Measurements from ENCODE around the gene BCL2.

The BCL2 gene

DNA sequence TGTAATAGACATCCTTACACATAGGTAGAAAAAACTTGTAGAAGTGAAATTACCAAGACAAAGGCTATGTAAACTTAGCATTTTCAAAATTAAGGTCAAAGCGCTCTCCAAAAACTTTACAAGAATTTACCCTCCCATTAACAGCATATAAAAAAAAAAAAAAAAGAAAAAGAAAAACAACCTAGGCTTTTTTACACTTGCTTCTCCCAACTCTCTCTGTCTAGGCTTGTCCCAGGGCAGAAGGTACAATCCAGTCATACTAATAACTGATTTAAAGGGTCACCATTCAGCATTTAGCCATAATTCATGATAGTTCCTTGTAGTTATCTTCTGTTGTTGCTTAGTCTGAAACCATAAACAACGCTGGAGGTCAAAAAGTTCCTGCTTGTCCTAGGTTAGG lies 130.5 kb downstream of the BCL2 start:
- Mint-ChIP-seq H3K9me3 (peaks cover 0 to 2% of the 10 kb centered on the region in 2 donors), H3K36me3 (peaks cover 35 to 56% of the 10 kb centered on the region in 2 donors), H3K4me1 (peaks cover 63 to 87% of the 10 kb centered on the region in 2 donors), H3K27ac (peak overlapping the region; percentile 42), H3K27me3 (no peaks in the 10 kb centered on the region), H3K4me3 (no peak overlapping the region)
- DNase-seq (no peak), ATAC-seq (replicated peaks) (no peak)

DNA sequence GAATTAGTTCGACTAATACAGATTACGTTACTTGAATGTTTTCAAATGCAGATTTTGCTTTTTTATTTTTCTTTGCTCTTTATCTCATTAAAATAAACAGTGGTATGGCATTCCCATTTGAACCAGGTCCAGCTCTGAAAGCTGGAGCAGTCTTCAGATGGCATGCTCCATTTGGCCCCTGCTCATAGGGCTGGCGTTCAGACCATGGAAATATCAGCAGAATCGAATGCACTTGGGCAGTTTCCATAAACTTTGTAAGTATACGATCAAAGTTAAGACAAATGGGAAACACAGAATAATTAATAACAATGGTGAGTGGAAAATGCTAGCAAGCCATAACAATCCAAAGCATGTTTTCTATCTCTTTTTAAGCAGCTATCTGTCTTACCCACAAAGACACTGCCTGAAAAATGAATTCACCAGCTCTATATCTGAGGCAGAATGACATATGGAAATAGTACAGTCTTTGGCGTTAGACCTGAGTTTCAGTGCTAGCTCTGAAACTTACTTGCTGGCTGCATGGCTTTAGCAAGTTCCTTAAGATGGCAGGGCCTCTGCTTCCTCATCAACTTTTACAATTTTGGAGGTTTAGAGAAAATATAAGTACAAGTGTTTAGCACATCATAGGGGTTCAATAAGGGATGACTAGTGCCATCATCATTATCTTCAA lies 131.6 kb downstream of the BCL2 start:
- DNase-seq (no peak), ATAC-seq (replicated peaks) (no peak)
- Mint-ChIP-seq H3K36me3 (peaks cover 39 to 62% of the 10 kb centered on the region in 2 donors), H3K27me3 (no peaks in the 10 kb centered on the region), H3K9me3 (peaks cover 0 to 2% of the 10 kb centered on the region in 2 donors), H3K4me3 (no peak overlapping the region), H3K27ac (peak overlapping the region; percentile 51), H3K4me1 (peaks cover 67 to 91% of the 10 kb centered on the region in 2 donors)

DNA sequence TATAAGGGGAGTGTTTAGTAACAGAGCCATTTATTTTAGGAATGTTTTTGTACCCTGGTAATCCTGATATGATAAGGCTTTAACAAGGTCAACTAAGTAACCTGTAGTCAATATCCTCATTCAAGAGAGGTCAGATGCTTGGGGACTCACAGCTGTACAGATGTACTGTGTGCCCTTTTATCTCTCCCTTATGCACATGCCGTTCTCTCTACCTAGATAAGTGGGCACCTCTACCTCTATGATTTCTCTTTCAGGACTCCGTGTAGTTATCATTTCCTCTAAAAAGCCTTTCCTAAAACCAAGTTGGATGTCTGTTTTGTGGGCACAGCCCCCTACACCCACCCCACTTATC lies 132.4 kb downstream of the BCL2 start:
- Mint-ChIP-seq H3K9me3 (peaks cover 0 to 2% of the 10 kb centered on the region in 2 donors), H3K27ac (peak overlapping the region; percentile 81), H3K4me3 (no peak overlapping the region), H3K36me3 (peaks cover 38 to 58% of the 10 kb centered on the region in 2 donors), H3K4me1 (peaks cover 67 to 91% of the 10 kb centered on the region in 2 donors), H3K27me3 (no peaks in the 10 kb centered on the region)
- ATAC-seq (replicated peaks) = no peak
- no peak for DNase-seq

DNA sequence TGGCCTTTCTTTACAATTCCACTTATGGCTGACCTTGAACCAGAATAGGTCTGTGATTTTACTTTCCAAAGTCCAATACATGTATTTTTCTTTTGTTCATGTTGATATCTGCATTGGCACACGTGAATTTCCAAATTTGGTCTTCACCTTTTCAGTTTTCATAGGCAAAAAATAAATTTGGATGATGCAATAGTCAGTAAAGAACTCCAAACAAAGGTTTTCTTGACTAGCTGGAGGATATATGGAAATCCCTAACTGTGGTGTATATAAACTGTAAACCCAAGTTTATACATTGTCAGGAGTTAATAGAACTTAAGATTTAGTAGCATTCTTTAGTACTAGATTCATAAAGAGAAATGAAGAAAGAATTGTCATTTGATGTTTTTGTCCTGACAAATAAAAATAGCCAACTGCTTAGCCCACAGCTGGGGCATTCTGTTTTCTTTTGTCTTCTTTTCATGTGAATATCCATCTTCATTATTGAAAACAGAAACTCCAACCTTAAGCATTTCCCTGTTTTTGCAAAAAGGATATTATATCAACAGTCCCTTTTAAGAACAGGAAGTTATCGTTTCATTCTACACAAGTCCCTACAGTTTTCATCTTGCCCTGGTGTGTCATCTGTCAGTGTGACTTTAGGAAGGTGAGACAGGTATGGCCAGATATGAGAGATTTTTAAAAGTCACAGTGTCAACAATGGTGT lies 132.9 kb downstream of the BCL2 start:
- Mint-ChIP-seq H3K9me3 (no peaks in the 10 kb centered on the region), H3K36me3 (peaks cover 35 to 59% of the 10 kb centered on the region in 2 donors), H3K4me3 (no peak overlapping the region), H3K4me1 (peaks cover 68 to 91% of the 10 kb centered on the region in 2 donors), H3K27me3 (no peaks in the 10 kb centered on the region), H3K27ac (peak overlapping the region; percentile 9)
- DNase-seq (no peak), ATAC-seq (replicated peaks) (no peak)

DNA sequence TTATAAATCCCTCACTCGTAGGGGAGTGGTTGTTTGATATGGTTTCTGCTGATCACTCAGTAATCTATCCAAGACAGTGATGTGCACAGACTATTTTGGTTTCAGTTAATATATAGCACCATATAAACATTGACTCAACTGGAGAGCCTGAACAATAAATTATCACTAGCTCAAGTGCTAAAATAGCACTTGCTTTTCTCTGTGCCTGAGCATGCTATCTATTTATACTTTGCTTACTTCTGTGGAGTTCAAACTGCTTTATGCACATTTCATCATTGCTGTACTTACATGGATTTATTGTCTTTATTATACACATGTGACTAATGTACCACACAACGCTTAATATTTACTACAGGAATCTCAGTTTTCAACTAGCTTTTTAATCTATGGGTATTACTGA lies 133.6 kb downstream of the BCL2 start:
- Mint-ChIP-seq H3K9me3 (no peaks in the 10 kb centered on the region), H3K36me3 (peaks cover 34 to 59% of the 10 kb centered on the region in 2 donors)

DNA sequence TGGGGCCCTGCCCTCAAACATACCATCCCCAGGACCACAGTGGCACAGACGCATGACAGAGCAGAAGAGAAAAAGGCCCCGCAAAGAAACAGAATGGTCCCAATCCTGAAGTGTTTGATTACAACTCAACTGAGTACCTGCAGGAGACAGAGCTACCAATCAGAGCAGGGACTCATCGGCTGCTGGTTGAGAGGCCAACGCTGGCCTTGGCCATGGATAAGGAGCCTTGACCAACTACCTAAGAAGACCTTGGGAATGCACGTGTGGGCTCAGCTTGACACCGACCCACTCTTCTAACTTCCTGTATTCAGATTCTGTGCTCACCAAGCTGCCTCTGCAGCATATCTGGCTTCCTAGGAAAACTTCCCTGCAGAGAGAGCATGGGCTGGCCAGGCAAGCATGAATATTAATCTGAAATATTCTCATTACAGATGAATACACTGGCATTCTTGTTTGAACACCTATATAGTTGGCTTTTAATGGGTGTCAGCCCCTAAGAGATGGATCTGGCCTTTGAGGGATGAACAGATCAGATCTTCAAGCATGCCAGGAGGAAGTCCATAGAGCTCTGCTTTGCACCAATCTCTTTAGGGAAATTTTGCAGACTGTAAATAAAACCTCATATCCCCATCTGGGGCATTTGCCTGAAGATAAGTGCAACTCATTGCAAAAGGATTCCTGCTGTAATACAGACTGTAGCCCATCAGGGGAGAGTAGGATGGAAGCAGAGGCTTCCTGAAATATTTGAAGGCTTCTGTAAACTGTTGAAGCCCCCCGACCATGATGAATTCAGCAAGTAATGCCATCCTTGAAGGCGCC lies 135.4 kb downstream of the BCL2 start:
- H3K27ac Mint-ChIP-seq = peak overlapping the region; percentile 97
- DNase-seq (no peak), ATAC-seq (replicated peaks) (no peak)
- peaks cover 40 to 59% of the 10 kb centered on the region in 2 donors for H3K36me3 Mint-ChIP-seq
- H3K27me3 Mint-ChIP-seq = no peaks in the 10 kb centered on the region
- peaks cover 79 to 94% of the 10 kb centered on the region in 2 donors for H3K4me1 Mint-ChIP-seq
- peak overlapping the region; percentile 61 to 65 for H3K4me3 Mint-ChIP-seq
- H3K9me3 Mint-ChIP-seq = no peaks in the 10 kb centered on the region

More for the DNA sequence above, 133.6 kb downstream of the BCL2 start:
- Mint-ChIP-seq H3K27me3 (no peaks in the 10 kb centered on the region), H3K4me3 (no peak overlapping the region), H3K4me1 (peaks cover 75 to 94% of the 10 kb centered on the region in 2 donors), H3K27ac (no peak overlapping the region)
- ATAC-seq (replicated peaks) (no peak), DNase-seq (no peak)

DNA sequence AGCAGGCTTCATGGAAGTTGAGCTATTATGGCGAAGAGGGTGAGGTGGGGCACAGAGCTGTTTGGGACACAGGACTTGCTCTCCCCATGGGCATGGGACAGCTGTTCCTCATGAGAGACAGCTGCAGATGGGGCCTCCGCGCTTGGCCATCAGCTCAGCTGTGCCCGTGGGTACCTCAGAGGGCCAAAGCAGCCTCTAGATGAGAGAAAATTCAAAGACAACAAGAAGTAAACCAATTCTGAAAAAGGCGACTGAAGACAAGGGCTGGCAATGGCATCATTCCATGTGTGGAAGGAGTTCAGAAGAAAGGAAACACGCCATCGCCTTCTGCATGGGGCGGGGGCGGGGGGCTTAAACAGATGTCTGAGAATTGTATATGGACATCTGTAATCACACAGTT lies 136.2 kb downstream of the BCL2 start:
- H3K27ac Mint-ChIP-seq = peak overlapping the region; percentile 97
- H3K27me3 Mint-ChIP-seq = no peaks in the 10 kb centered on the region
- H3K4me3 Mint-ChIP-seq = peak overlapping the region; percentile 19 to 31
- H3K4me1 Mint-ChIP-seq = peaks cover 83 to 95% of the 10 kb centered on the region in 2 donors
- peaks cover 42 to 61% of the 10 kb centered on the region in 2 donors for H3K36me3 Mint-ChIP-seq
- H3K9me3 Mint-ChIP-seq = no peaks in the 10 kb centered on the region
- DNase-seq (no peak), ATAC-seq (replicated peaks) (no peak)

DNA sequence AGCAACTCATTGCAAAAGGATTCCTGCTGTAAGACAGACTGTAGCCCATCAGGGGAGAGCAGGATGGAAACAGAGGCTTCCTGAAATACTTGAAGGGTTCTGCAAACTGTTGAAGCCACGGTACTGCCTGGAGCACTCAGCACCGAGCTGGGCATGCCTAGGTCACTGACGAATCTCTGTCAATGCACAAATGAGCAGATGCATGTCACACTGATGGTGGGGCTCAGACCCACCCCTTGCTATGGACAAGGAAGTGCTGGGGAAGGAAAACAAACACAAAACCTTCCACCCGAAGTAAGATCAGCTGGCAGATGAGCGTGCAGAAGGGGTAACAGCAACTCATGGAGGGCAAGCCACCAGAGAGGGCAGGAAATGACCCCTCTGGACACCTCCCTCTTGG lies 136.7 kb downstream of the BCL2 start:
- ATAC-seq (replicated peaks) (peak; percentile 45 to 53), DNase-seq (no peak)
- Mint-ChIP-seq H3K36me3 (peaks cover 47 to 65% of the 10 kb centered on the region in 2 donors), H3K27ac (peak overlapping the region; percentile 97), H3K4me3 (peak overlapping the region; percentile 31 to 56), H3K27me3 (no peaks in the 10 kb centered on the region), H3K9me3 (no peaks in the 10 kb centered on the region), H3K4me1 (peaks cover 85 to 96% of the 10 kb centered on the region in 2 donors)

DNA sequence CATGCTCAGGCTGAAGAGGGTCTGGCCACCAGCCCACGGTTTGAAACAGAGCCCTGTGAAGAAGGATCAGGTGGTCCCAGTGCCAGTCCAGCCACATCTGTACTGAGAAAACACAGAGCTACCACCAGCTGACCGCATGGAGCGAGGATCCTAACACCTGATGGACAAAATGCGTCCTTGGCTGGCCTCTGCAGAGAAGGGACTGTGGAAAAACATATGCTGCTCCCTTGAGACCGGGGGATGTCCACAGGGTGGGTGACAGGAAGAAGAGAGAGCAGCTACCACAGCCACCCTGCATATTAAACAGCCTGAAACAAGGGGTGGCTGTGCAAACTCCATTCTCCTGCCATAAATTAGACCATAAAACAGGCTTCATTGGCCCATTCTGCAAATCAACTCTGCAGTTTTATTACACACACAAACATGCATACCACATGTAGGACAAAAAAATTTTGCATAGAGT lies 137.2 kb downstream of the BCL2 start:
- Mint-ChIP-seq H3K9me3 (no peaks in the 10 kb centered on the region), H3K36me3 (peaks cover 45 to 65% of the 10 kb centered on the region in 2 donors), H3K27ac (peak overlapping the region; percentile 77), H3K27me3 (no peaks in the 10 kb centered on the region), H3K4me3 (peak overlapping the region; percentile 56 to 60), H3K4me1 (peaks cover 84 to 96% of the 10 kb centered on the region in 2 donors)
- DNase-seq (no peak), ATAC-seq (replicated peaks) (peak; percentile 74 to 78)

DNA sequence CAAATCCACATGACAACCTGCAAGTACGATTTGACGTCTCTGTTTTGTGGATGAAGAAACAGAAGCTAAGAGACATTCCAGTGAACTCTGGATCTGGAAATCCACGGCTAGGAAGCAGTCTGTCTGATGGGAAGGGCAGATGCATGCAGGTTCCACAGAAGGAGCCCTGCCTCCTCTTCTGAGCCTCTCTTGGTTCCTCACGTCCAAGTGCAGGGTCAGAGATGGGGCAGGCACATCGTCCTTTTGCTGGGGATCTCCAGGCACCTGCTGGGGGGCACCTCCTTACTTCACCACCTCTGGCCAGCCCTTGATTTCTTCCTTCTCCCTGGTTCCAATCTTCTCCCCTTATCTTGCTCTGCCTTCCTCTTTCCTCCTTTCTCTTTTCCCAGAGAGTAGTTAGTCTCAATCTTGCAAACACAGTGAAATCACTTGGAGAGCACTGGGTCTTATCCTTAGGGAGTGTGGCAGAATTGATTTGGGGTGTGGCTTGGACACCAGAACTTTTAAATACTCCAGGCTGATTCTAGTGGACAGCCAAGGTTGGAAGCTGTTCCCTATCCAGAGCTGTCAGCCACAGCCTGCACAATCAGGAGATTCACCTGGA lies 137.8 kb downstream of the BCL2 start:
- no peak for DNase-seq
- peak overlapping the region; percentile 15 to 60 for H3K4me3 Mint-ChIP-seq
- no peaks in the 10 kb centered on the region for H3K27me3 Mint-ChIP-seq
- H3K27ac Mint-ChIP-seq = peak overlapping the region; percentile 77
- H3K9me3 Mint-ChIP-seq = no peaks in the 10 kb centered on the region
- no peak for ATAC-seq (replicated peaks)
- H3K36me3 Mint-ChIP-seq = peaks cover 45 to 61% of the 10 kb centered on the region in 2 donors
- H3K4me1 Mint-ChIP-seq = peaks cover 81 to 93% of the 10 kb centered on the region in 2 donors

DNA sequence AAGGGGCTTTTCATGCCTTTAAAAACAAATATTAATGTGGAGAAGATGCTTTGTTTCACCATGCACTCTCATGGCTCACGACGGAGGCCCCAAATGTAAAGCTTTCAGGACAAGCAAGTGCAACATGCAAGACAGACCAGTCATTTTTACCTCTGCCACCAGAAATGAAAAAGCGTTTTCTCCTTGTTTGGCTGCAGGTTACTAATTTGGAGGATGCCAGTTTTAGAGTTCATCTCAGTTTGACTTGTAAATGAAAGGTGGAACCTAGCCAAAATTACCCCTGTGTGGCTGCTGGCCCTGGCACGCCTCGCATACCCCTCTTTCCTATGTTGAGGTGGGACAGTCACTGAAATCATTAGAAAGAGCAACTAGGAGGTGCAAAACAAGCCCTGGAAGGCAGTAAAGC lies 138.6 kb downstream of the BCL2 start:
- DNase-seq = no peak
- H3K36me3 Mint-ChIP-seq = peaks cover 50 to 66% of the 10 kb centered on the region in 2 donors
- H3K4me3 Mint-ChIP-seq = no peak overlapping the region
- H3K27ac Mint-ChIP-seq = peak overlapping the region; percentile 79
- peak; percentile 36 to 55 for ATAC-seq (replicated peaks)
- H3K4me1 Mint-ChIP-seq = peaks cover 80 to 91% of the 10 kb centered on the region in 2 donors
- no peaks in the 10 kb centered on the region for H3K9me3 Mint-ChIP-seq
- no peaks in the 10 kb centered on the region for H3K27me3 Mint-ChIP-seq

DNA sequence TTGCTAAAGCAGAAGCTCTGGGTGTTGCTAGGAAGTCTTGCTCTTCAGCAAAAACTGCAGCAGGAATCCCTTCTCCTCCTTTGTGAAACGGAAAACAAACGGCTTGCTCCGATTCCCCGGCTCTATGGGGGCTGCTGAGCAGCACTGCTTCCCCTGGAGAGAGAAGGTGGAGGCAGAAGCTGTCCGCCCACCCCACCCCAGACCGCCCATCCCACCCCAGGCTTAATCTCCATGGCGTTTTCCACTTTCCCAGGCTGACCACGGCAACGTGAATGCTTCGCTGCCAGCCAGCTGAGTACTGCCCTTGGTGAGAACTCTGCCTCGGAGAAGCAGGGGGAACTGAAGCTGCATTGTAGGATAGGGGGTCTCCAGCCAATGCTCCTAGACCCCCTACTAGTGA lies 139.2 kb downstream of the BCL2 start:
- H3K4me3 Mint-ChIP-seq = no peak overlapping the region
- H3K36me3 Mint-ChIP-seq = peaks cover 56 to 73% of the 10 kb centered on the region in 2 donors
- H3K27ac Mint-ChIP-seq = peak overlapping the region; percentile 79

DNA sequence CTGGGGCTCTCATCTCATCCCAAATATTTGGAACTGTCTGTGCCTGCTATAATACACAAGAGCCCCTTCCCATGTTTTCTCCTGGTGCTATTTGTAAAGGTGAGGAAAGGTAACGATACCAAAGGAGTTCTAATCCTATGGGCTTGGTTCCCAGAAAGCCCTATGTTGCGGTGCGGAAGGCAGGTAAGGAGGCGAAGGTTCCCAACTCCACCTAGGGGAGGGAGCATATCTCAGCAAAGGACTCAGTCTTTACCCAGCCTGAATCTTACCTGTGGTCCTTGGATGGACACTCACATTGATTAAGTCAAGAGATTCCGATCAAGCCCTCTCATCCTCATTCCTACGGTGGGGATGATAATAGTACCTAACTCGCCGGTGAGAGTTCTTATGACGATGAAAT lies 140.1 kb downstream of the BCL2 start:
- H3K4me3 Mint-ChIP-seq = peak overlapping the region in 1 of 2 donors; percentile 10
- peaks cover 82 to 95% of the 10 kb centered on the region in 2 donors for H3K4me1 Mint-ChIP-seq
- ATAC-seq (replicated peaks) (no peak), DNase-seq (no peak)
- H3K27ac Mint-ChIP-seq = no peak overlapping the region
- peaks cover 0 to 2% of the 10 kb centered on the region in 2 donors for H3K9me3 Mint-ChIP-seq
- no peaks in the 10 kb centered on the region for H3K27me3 Mint-ChIP-seq
- H3K36me3 Mint-ChIP-seq = peaks cover 56 to 71% of the 10 kb centered on the region in 2 donors

More for the DNA sequence above, 139.2 kb downstream of the BCL2 start:
- no peak for DNase-seq
- Mint-ChIP-seq H3K27me3 (no peaks in the 10 kb centered on the region), H3K4me1 (peaks cover 86 to 95% of the 10 kb centered on the region in 2 donors), H3K9me3 (no peaks in the 10 kb centered on the region)
- no peak for ATAC-seq (replicated peaks)

DNA sequence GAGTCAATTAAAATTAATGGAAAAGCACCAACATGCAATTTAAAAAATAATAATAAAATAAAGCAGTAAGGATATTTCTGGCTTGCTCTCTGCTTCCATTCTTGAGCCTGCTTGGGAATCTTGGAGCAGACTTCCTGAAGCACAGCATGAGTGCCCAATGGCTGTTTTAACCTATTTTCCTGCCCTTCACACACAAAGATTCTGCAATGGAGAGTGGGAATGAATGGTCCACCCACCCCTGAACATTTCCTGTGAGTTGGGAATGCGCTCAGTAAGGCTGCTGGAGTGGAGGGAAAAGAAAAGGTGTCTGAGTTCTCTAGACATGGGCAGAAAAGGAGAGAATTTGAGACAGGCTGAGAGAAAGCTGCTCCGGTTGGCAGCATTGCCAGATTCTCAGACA lies 140.6 kb downstream of the BCL2 start:
- ATAC-seq (replicated peaks) = no peak
- no peak for DNase-seq
- peak overlapping the region in 1 of 2 donors; percentile 14 for H3K4me3 Mint-ChIP-seq
- peaks cover 0 to 2% of the 10 kb centered on the region in 2 donors for H3K9me3 Mint-ChIP-seq
- H3K27me3 Mint-ChIP-seq = no peaks in the 10 kb centered on the region
- peaks cover 54 to 74% of the 10 kb centered on the region in 2 donors for H3K36me3 Mint-ChIP-seq
- peaks cover 81 to 95% of the 10 kb centered on the region in 2 donors for H3K4me1 Mint-ChIP-seq
- no peak overlapping the region for H3K27ac Mint-ChIP-seq

All from stimulated activated naive B cell treated with anti-CD40 and anti-IgM and Interleukin-4, amounts not matched to agents 10 μg/mL and 1 μg/mL and 100 μg/mL, for 72 hours (primary cell).